ENCODE measurements around the gene LGALS8.

The LGALS8 gene

GRCh38 chr1:236543065-236543669, 19.4 kb downstream of the LGALS8 start:
- Histone ChIP-seq H3K4me3 (replicated peaks; ENCODE audit: insufficient read depth, low read length) (no peak overlapping the region), H3K27ac (replicated peaks) (no peak overlapping the region)

GRCh38 chr1:236545621-236546169, 21.9 kb downstream of the LGALS8 start:
- Histone ChIP-seq H3K27me3 (ENCODE audit: insufficient read depth, poor library complexity, severe bottlenecking) (no peaks in the 10 kb centered on the region), H3K27ac (replicated peaks) (no peak overlapping the region), H3K4me3 (replicated peaks; ENCODE audit: insufficient read depth, low read length) (no peak overlapping the region)
- TF ChIP-seq GABPA (IDR thresholded peaks at IDR 0.05; ENCODE audit: low read depth) (no peak), CTCF (IDR thresholded peaks at IDR 0.05; ENCODE audit: insufficient read depth, low read length) (no peak), REST (IDR thresholded peaks at IDR 0.05; ENCODE audit: insufficient replicate concordance, low read depth) (no peak), SPI1 (IDR thresholded peaks at IDR 0.05; ENCODE audit: borderline replicate concordance, low read depth) (no peak), POLR2AphosphoS5 (IDR thresholded peaks at IDR 0.05; ENCODE audit: low read depth) (no peak)
- DNase-seq (ENCODE audit: low read depth in 1 of 2, low spot score in 1 of 2): no peak

More at GRCh38 chr1:236543065-236543669, 19.4 kb downstream of the LGALS8 start:
- H3K27me3 ChIP-seq (ENCODE audit: insufficient read depth, poor library complexity, severe bottlenecking): no peaks in the 10 kb centered on the region
- no peak for DNase-seq (ENCODE audit: low read depth in 1 of 2, low spot score in 1 of 2)
- TF ChIP-seq POLR2AphosphoS5 (IDR thresholded peaks at IDR 0.05; ENCODE audit: low read depth) (0 out of 2 replicates have a peak, but pooled peaks have one; percentile 22), SPI1 (IDR thresholded peaks at IDR 0.05; ENCODE audit: borderline replicate concordance, low read depth) (no peak)

GRCh38 chr1:236548452-236548851, 24.7 kb downstream of the LGALS8 start:
- Histone ChIP-seq H3K27ac (replicated peaks) (no peak overlapping the region), H3K27me3 (ENCODE audit: insufficient read depth, poor library complexity, severe bottlenecking) (no peaks in the 10 kb centered on the region), H3K4me3 (replicated peaks; ENCODE audit: insufficient read depth, low read length) (no peak overlapping the region)
- TF ChIP-seq CTCF (IDR thresholded peaks at IDR 0.05; ENCODE audit: insufficient read depth, low read length) (no peak), POLR2AphosphoS5 (IDR thresholded peaks at IDR 0.05; ENCODE audit: low read depth) (no peak), REST (IDR thresholded peaks at IDR 0.05; ENCODE audit: insufficient replicate concordance, low read depth) (no peak), SPI1 (IDR thresholded peaks at IDR 0.05; ENCODE audit: borderline replicate concordance, low read depth) (no peak), GABPA (IDR thresholded peaks at IDR 0.05; ENCODE audit: low read depth) (no peak)
- DNase-seq (ENCODE audit: low read depth in 1 of 2, low spot score in 1 of 2): no peak

GRCh38 chr1:236550961-236551851, 27.4 kb downstream of the LGALS8 start:
- Histone ChIP-seq H3K4me3 (replicated peaks; ENCODE audit: insufficient read depth, low read length) (no peak overlapping the region), H3K27ac (replicated peaks) (no peak overlapping the region), H3K27me3 (ENCODE audit: insufficient read depth, poor library complexity, severe bottlenecking) (no peaks in the 10 kb centered on the region)
- no peak for DNase-seq (ENCODE audit: low read depth in 1 of 2, low spot score in 1 of 2)
- TF ChIP-seq CTCF (IDR thresholded peaks at IDR 0.05; ENCODE audit: insufficient read depth, low read length) (no peak), GABPA (IDR thresholded peaks at IDR 0.05; ENCODE audit: low read depth) (no peak)

All from HL-60 (cell line).